Stomach smooth muscle (tissue), 2 donors: ENCODE measurements around the gene UBE2J2.

Experiments
- H3K27ac ChIP-seq: one replicate; pipeline ENCODE4 v1.7.0; 2013; ENCODE audit warnings: mild to moderate bottlenecking, low read length, inconsistent platforms
- H3K27me3 ChIP-seq, 2 donors: one replicate each; pipeline ENCODE4 v1.7.0; 2013; ENCODE audit warnings: low read length in 2 of 2; ENCODE audit not compliant: insufficient read depth in 2 of 2, control insufficient read depth in 1 of 2
- H3K36me3 ChIP-seq, 2 donors: one replicate each; pipeline ENCODE4 v1.7.0; 2013; ENCODE audit warnings: low read length in 2 of 2; ENCODE audit not compliant: control insufficient read depth in 2 of 2, insufficient read depth in 2 of 2
- H3K4me1 ChIP-seq: one replicate; pipeline ENCODE4 v1.7.0; 2013; ENCODE audit warnings: low read length; ENCODE audit not compliant: control insufficient read depth, insufficient read depth
- H3K4me3 ChIP-seq, 2 donors: one replicate each; pipeline ENCODE4 v1.7.0; 2013; ENCODE audit warnings: low read length in 2 of 2
- H3K9ac ChIP-seq, 2 donors: one replicate each; pipeline ENCODE4 v1.7.0; 2013; ENCODE audit warnings: low read length in 2 of 2, mild to moderate bottlenecking in 1 of 2
- H3K9me3 ChIP-seq, 2 donors: one replicate each; pipeline ENCODE4 v1.7.0; 2013; ENCODE audit warnings: low read length in 2 of 2; ENCODE audit not compliant: control insufficient read depth in 2 of 2
- donor health status: healthy.
- donor health status: Pancreatic carcinoma.

UBE2J2 gene

DNA sequence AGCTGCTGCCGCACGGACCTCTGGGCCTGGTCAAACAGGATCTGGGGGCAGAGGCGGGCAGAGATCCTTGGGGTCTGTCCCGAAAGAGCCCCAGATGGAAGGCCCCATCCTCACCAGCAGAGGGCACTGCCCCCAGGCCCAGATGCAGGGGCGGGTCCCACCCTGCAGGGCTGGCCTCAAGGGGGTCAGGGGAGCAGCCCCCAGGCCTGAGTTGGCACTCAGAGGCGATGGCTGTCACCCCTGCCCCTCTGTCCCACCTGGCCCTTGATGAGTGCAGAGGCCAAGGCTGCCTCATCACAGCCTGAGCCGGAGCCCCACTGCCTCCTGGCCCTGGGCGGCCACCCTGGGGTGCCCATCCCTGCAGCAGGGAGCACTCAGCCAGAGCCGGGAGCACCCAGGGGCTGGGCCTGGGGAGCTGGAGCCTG, 28.4 kb upstream of the UBE2J2 start:
- peaks cover 41% of the 10 kb centered on the region for H3K4me1 ChIP-seq
- H3K27ac ChIP-seq: no peak overlapping the region

DNA sequence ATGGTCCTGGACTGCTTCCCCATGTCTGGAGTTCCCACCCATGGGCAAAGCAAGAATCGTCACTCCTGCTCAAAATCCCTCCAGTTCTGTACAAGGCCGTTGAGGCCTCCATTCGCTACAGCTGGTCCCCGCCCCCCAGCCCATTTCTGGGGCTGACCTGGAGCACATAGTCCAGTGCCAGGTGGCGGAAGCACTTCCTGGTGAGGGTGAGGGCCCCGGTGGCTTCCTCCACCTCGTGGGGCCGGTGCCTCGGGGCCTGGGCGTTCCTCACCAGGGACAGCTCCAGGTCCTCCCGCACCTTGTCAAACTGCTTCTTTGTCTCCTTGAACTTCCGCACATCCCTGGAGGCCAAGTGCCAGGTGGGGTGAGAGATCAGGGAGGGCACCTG, 26.7 kb upstream of the UBE2J2 start:
- Histone ChIP-seq H3K27me3 (no peaks in the 10 kb centered on the region), H3K4me1 (peaks cover 24% of the 10 kb centered on the region), H3K27ac (no peak overlapping the region), H3K9me3 (no peaks in the 10 kb centered on the region), H3K9ac (no peak overlapping the region), H3K4me3 (no peak overlapping the region), H3K36me3 (peaks cover 5% of the 10 kb centered on the region in 2 donors)

More for the DNA sequence above, 28.4 kb upstream of the UBE2J2 start:
- Histone ChIP-seq H3K9me3 (no peaks in the 10 kb centered on the region), H3K9ac (no peak overlapping the region), H3K36me3 (no peaks in the 10 kb centered on the region), H3K4me3 (no peak overlapping the region), H3K27me3 (no peaks in the 10 kb centered on the region)

DNA sequence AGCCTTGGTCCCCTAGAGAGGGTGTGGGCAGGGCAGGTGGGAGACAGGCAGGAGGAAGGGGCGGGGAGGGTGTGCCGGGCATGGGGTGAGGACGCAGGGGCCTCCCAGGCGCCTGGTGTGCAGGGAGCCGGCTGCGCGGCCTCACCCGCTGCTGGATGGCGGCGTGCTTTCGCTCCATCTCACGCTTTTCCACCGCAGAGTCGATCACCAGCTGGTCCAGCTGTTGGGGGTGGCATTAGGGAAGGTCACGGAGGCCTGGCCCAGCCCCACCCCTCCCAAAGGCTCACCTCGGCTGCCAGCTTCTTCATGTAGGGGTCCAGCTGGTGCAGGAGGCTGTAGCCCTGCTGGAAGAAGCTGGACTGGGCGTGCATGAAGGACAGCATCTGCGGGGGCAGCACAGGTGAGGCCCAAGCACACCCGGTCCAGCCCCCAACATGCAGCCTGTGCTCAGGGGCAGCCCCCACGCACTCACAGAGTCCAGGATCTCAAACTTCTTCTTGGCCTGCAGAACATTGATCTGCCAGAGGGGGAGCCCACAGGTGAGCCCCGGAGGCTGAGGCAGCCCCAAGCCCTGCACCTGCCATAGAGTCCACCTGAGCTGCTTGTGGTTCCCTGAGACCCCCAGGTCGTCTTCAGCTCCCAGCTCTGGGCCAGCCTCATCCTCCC, 26.2 kb upstream of the UBE2J2 start:
- Histone ChIP-seq H3K4me1 (peaks cover 19% of the 10 kb centered on the region), H3K36me3 (peaks cover 6 to 7% of the 10 kb centered on the region in 2 donors), H3K27me3 (no peaks in the 10 kb centered on the region), H3K4me3 (no peak overlapping the region), H3K9ac (no peak overlapping the region), H3K9me3 (no peaks in the 10 kb centered on the region), H3K27ac (no peak overlapping the region)

DNA sequence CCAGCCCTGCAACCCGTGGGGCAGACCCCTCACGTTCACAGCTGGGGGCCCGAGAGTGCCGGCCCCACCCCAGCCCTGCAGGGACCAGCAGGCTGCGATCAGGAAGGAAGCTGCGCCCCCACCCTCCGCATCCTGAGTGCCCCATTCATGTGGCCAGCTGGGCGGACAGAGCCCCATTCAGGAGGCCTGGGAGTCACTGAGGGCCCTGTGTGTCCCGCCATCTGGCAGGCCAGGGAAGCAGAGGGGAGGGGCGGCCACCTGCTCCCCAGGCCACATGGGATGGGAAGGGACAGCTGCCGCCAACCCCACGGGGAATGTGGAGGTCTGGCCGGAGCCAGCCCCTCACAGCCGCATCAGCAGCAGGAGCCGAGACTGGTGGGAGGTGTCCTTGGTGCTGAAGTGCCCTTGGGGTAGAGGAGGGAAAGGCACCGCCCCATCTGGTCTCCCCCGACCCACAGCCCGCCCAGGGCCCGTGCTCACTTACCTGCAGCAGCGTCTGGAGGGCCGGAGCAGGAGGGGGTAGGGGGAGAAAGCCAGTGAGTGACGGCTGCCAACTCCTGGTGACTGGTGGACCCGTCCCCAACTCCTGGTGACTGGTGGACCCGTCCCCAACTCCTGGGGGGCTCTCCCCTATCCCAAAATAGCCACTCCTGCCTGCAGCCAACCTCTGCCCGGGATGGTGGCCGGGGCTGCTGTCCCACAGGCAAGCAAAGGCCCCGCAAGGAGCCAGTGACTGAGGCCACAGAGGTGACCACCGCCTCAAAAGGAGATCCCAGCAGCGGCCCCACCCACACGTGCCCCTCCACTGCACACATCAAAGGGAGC, 25.4 kb upstream of the UBE2J2 start:
- no peak overlapping the region for H3K9ac ChIP-seq
- no peaks in the 10 kb centered on the region for H3K27me3 ChIP-seq
- peaks cover 6 to 7% of the 10 kb centered on the region in 2 donors for H3K36me3 ChIP-seq
- peaks cover 12% of the 10 kb centered on the region for H3K4me1 ChIP-seq
- H3K9me3 ChIP-seq: no peaks in the 10 kb centered on the region
- H3K4me3 ChIP-seq: no peak overlapping the region
- H3K27ac ChIP-seq: no peak overlapping the region

DNA sequence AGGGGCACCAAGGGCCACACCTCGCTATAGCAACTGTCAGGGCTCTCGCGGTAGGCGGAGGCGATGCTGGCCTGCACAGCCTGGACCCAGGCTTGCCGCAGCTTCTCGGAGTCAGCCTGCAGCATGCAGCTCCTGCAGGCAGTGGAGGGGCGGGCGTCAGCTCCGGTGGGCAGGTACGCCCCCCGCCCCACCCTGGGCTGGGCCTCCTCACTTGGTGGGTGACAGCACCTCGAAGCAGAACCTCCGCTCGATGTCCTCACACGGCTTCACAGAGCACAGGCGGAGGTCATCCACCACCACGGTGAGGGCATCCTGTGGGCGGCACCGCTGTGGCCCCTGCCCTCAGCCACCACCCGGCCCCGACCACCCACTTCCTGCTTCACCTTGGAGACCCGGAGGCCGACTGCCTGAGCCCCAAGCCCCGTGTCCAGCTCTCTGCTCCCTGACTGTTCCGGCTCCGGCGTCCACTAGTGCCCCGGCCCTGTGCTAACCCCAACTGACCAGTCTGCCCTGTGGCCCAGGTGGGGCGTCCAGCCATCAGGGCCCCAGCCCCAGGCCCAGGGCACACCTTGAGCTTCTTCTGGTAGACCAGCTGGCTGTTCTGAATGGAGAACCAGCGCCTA, 24.3 kb upstream of the UBE2J2 start:
- H3K4me1 ChIP-seq: peaks cover 3% of the 10 kb centered on the region
- no peak overlapping the region for H3K27ac ChIP-seq
- H3K9ac ChIP-seq: no peak overlapping the region
- no peak overlapping the region for H3K4me3 ChIP-seq
- no peaks in the 10 kb centered on the region for H3K27me3 ChIP-seq
- H3K36me3 ChIP-seq: peaks cover 6 to 7% of the 10 kb centered on the region in 2 donors
- no peaks in the 10 kb centered on the region for H3K9me3 ChIP-seq

DNA sequence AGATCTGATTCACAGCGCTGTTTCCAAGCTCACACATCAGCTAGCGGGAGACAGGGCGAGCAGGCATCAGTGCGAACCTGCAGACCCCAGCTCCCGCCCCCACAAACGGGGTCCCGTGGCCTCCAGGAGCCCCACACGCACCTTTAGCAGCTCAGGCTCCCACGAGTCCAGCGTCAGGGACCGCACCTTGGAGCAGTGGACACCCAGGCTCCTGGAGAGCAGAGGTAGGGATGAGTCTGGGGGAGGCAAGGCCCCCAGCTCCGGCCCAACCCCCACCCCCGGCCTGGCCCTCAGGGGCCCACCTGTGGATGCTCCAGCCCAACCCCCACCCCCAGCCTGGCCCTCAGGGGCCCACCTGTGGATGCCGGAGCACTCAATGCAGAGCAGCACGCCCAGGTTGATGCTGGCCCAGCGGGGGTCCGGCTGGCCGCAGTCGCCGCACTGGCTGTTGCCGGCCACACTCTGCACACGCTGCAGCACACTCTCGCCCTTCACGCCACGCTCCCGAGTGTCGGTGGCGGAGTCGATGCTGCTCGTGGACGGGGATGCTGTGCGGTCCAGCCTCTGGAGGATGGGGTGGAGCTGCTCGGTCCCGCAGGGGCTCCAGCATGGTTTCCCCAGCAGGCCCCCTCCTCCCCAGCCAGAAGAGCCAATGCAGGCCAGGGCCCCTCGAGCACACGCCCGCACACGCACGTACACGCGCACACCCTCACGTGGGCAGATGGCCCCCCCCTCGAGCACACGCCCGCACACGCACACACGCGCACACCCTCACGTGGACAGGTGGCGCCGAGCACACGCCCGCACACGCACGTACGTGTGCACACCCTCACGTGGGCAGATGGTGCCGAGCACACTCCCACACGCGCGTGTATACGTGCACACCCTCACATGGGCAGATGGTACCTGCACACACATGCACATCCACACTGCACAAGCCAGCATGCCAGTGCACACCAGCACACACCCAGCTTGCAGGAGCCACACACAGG, 22.7 kb upstream of the UBE2J2 start:
- H3K9me3 ChIP-seq: no peaks in the 10 kb centered on the region
- H3K4me3 ChIP-seq: no peak overlapping the region
- peaks cover 6 to 7% of the 10 kb centered on the region in 2 donors for H3K36me3 ChIP-seq
- H3K27ac ChIP-seq: no peak overlapping the region
- no peak overlapping the region for H3K9ac ChIP-seq
- no peaks in the 10 kb centered on the region for H3K27me3 ChIP-seq
- H3K4me1 ChIP-seq: peaks cover 10% of the 10 kb centered on the region

DNA sequence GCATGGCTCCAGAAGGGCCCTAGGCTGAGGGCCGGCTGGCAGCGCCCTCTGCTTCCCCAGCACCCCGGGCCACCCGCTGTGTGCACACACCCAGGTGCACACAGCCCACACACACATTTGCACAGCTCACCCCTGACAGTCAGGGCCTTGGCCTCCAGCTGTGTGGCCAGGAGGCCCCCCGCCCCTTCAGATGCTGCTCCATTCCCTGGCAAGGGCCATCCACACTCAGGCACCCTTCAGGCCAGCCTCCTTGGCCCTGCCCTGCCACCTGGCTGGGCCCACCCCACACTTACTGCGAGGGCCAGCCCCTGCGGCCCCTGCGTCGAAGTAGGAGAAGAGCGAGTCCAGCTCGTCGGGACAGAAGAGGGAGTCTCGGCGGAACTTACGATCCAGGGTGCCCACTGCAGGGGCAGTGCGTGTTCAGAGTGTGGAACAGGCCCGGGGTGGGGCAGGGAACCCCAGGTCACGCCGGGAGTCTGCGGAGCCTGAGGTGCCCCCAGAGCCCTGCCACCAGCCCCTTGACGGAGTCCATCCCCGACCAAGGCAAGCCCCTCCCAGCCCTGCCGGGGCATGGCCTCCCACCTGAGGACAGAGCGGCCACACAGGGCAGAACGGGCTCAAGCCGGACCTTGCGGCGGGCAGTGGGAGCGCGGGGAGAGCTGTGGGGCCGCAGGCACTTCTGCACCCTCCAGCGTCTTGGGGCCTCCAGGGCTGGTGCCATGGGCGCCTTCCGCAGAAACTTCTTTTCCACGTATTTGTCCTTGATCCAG, 21.7 kb upstream of the UBE2J2 start:
- no peaks in the 10 kb centered on the region for H3K9me3 ChIP-seq
- H3K36me3 ChIP-seq: peaks cover 6 to 7% of the 10 kb centered on the region in 2 donors

DNA sequence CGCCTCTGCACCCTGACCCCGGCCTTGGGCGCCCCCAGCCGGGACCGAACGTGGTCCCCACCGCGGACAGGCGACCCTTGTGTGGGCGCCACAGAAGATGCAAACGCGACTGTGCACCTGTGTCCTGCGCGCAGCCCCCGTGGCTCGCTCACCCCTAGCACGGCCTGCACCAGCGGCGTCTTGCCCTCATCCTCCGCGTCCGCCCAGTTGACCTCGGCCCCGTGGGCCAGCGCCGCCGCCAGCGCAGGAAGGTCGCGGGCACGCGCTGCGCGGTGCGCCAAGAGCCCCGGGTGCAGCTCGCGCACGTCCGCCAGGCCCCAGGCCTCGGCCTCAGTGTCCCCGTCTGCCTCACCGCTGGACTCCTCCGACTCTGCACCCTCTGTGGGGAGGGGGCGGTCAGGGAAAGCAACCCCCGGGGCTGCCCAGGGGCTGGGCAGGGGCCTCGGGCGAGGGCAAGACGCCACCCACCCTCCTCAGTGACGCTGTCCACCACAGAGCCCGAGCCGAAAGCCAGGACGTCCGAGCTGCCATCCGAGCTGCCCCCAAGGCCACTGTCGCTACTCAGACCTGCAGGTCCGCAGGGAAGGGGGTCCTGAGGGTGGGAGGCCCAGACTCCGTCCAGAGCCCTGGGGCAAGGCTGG, 20.7 kb upstream of the UBE2J2 start:
- Histone ChIP-seq H3K9me3 (no peaks in the 10 kb centered on the region), H3K4me3 (no peak overlapping the region), H3K27ac (no peak overlapping the region), H3K9ac (no peak overlapping the region), H3K36me3 (peaks cover 6 to 7% of the 10 kb centered on the region in 2 donors), H3K4me1 (peaks cover 13% of the 10 kb centered on the region), H3K27me3 (no peaks in the 10 kb centered on the region)

More for the DNA sequence above, 21.7 kb upstream of the UBE2J2 start:
- Histone ChIP-seq H3K4me1 (peaks cover 13% of the 10 kb centered on the region), H3K9ac (no peak overlapping the region), H3K27me3 (no peaks in the 10 kb centered on the region), H3K27ac (no peak overlapping the region), H3K4me3 (no peak overlapping the region)
